Kidney (tissue), 14 donors: Measurements from ENCODE around the gene INF2. TPM values are rescaled to one million over a fixed set of nuclear protein-coding genes. Genes with fewer than 3 reads are reported as not detected.

ENCODE experiments used
- DNase-seq, 5 donors: peaks; one replicate each; pipeline ENCODE4 v3.0.0-alpha.2; 2013 to 2020
- FAIRE-seq: peaks from 2 replicates; lab custom pipeline; 2012; peaks lifted over from hg19 to GRCh38; lab: Jason Lieb, UNC
- H3K27ac ChIP-seq, 2 donors: one replicate each; pipeline ENCODE4 v1.7.0; 2013; ENCODE audit warnings: low read depth in 2 of 2, low read length in 2 of 2, inconsistent platforms in 1 of 2
- H3K27me3 ChIP-seq: one replicate; pipeline ENCODE4 v1.7.1; 2013; ENCODE audit warnings: low read length, inconsistent platforms; ENCODE audit not compliant: control insufficient read depth, insufficient read depth
- H3K36me3 ChIP-seq, 3 donors: one replicate each; pipeline versions ENCODE4 v1.7.0 to v1.7.1; 2013; ENCODE audit warnings: low read length in 3 of 3, control low read depth in 1 of 3, inconsistent platforms in 1 of 3; ENCODE audit not compliant: insufficient read depth in 3 of 3, control insufficient read depth in 2 of 3
- H3K4me1 ChIP-seq, 3 donors: one replicate each; pipeline versions ENCODE4 v1.7.0 to v1.7.1; 2013; ENCODE audit warnings: low read length in 3 of 3, inconsistent platforms in 1 of 3, low read depth in 1 of 3; ENCODE audit not compliant: control insufficient read depth in 2 of 3, insufficient read depth in 2 of 3
- H3K4me3 ChIP-seq, 3 donors: one replicate each; pipeline versions ENCODE4 v1.7.0 to v1.8.1; 2013; ENCODE audit warnings: low read length in 3 of 3, control low read depth in 1 of 3, inconsistent platforms in 1 of 3
- H3K9ac ChIP-seq, 3 donors: one replicate each; pipeline versions ENCODE4 v1.7.0 to v1.7.1; 2013; ENCODE audit warnings: low read length in 3 of 3, control low read depth in 1 of 3, inconsistent platforms in 1 of 3
- H3K9me3 ChIP-seq, 3 donors: one replicate each; pipeline versions ENCODE4 v1.7.0 to v1.7.1; 2013; ENCODE audit warnings: low read length in 3 of 3, control low read depth in 1 of 3, inconsistent platforms in 1 of 3; ENCODE audit not compliant: control insufficient read depth in 2 of 3, insufficient read depth in 1 of 3
- CTCF ChIP-seq: IDR thresholded peaks from 3 replicates; pipeline ENCODE4 v1.5.1; 2012; ENCODE audit warnings: mild to moderate bottlenecking, moderate library complexity, borderline replicate concordance; ENCODE audit not compliant: insufficient read depth; ENCODE audit errors: extremely low read depth
- intact Hi-C: fragments of 100-400 bp; cut with DNase I; formaldehyde crosslinking; loops from one replicate; pipeline ENCODE4 v1.11.1; 2022
- polyA plus RNA-seq: library from polyadenylated mRNA; stranded (reverse); fragments of 350-450 nt; fragmentation: Illumina TruSeq; extraction: RNeasy Lipid Tissue Mini Kit (QIAGEN cat#74804); gene quantifications from one replicate; pipeline ENCODE4 v1.2.3, GENCODE V29; 2014; ENCODE audit warnings: low read depth, low replicate concordance; ENCODE audit not compliant: insufficient read depth
- total RNA-seq: library from RNA; stranded (reverse); fragmentation: NEBNext Ultra II Directional; extraction: Animal tissue kit (Norgen Biotek cat#: 25700); gene quantifications from one replicate; pipeline ENCODE4 v1.2.1, GENCODE V29; 2021
- donor health status: control.
- donor health status: control.
- donor health status: control.
- donor health status: control.
- donor health status: control.
- donor health status: DM: yes; HTN: yes; CAD: no.
- donor health status: Normal renal cell carcinoma (clear cell type).

INF2 gene
- total and polyA plus RNA-seq, 2 donors from 2014 or later, result 58.5 to 82.7 TPM

GRCh38 chr14:104676694-104677511, 12.5 kb upstream of the INF2 start:
- Histone ChIP-seq H3K9me3 (no peaks in the 10 kb centered on the region), H3K4me1 (peaks cover 0 to 35% (median 18%) of the 10 kb centered on the region in 3 donors), H3K27me3 (no peaks in the 10 kb centered on the region), H3K36me3 (no peaks in the 10 kb centered on the region), H3K27ac (peak overlapping the region; percentile 50 to 78), H3K9ac (peak overlapping the region in 2 of 3 donors; percentile 14 to 71), H3K4me3 (peak overlapping the region in 2 of 3 donors; percentile 55 to 66)
- FAIRE-seq, result no peak
- no peak for TF ChIP-seq CTCF
- DNase-seq, result peak; percentile 50 to 90 (median 77)
- intact Hi-C loops, result no loop called here

- Histone ChIP-seq H3K27me3 (no peaks in the 10 kb centered on the region), H3K4me1 (peaks cover 0 to 39% (median 18%) of the 10 kb centered on the region in 3 donors), H3K9me3 (no peaks in the 10 kb centered on the region), H3K9ac (peak overlapping the region in 2 of 3 donors; percentile 39 to 71), H3K4me3 (peak overlapping the region; percentile 46 to 66 (median 55)), H3K36me3 (no peaks in the 10 kb centered on the region), H3K27ac (peak overlapping the region; percentile 50 to 78)
- TF ChIP-seq CTCF, result no peak
- FAIRE-seq (no peak), DNase-seq (peak; percentile 87 to 95 (median 92))
- intact Hi-C loops, result no loop called here
Measured at GRCh38 chr14:104677512-104678332, 11.7 kb upstream of the INF2 start.

GRCh38 chr14:104678346-104678745, 11.1 kb upstream of the INF2 start:
- intact Hi-C loops, result no loop called here
- Histone ChIP-seq H3K27me3 (no peaks in the 10 kb centered on the region), H3K4me1 (peaks cover 0 to 39% (median 18%) of the 10 kb centered on the region in 3 donors), H3K4me3 (peak overlapping the region; percentile 33 to 66 (median 55)), H3K9me3 (no peaks in the 10 kb centered on the region), H3K9ac (peak overlapping the region in 2 of 3 donors; percentile 39 to 71), H3K36me3 (no peaks in the 10 kb centered on the region), H3K27ac (peak overlapping the region; percentile 50 to 78)
- TF ChIP-seq CTCF, result no peak
- DNase-seq (peak; percentile 76 to 91 (median 81)), FAIRE-seq (no peak)
